Stomach (tissue), 9 donors: Measurements from ENCODE around the gene SLC2A10. TPM values are rescaled to one million over a fixed set of nuclear protein-coding genes. Genes with fewer than 3 reads are reported as not detected.
A peak's percentile ranks its signal among the peaks of the same experiment; 100 is the strongest.

Source experiments
- DNase-seq, 2 donors: peaks; one replicate each; pipeline versions ENCODE4 v3.0.0 to v3.0.0-alpha.2; 2013 to 2019
- H3K27ac ChIP-seq, 5 donors: fragments of 200-600 bp in 4 of 5; sonication (generic) in 4 of 5; one replicate each; pipeline ENCODE4 v1.5.1; 2013 to 2019; ENCODE audit warnings: mild to moderate bottlenecking in 1 of 5, moderate library complexity in 1 of 5
- H3K27me3 ChIP-seq, 3 donors: fragments of 200-600 bp; sonication (generic); one replicate each; pipeline ENCODE4 v1.5.1; 2017 to 2019; ENCODE audit warnings: mixed run types in 1 of 3
- H3K36me3 ChIP-seq, 4 donors: fragments of 200-600 bp; sonication (generic); 1 replicate in 3 of 4; 2 replicates in 1 of 4; pipeline ENCODE4 v1.5.1; 2016 to 2019
- H3K4me1 ChIP-seq, 4 donors: fragments of 200-600 bp; sonication (generic); one replicate each; pipeline ENCODE4 v1.5.1; 2016 to 2019
- H3K4me3 ChIP-seq, 4 donors: fragments of 200-600 bp; sonication (generic) in 3 of 4; one replicate each; pipeline ENCODE4 v1.5.1; 2016 to 2019; ENCODE audit warnings: mild to moderate bottlenecking in 1 of 4
- H3K9me3 ChIP-seq, 4 donors: fragments of 200-600 bp; sonication (generic); one replicate each; pipeline ENCODE4 v1.5.1; 2016 to 2019
- CTCF ChIP-seq, 7 experiments: fragments of 450-650 bp in 4 of 7; fragments of 200-600 bp in 3 of 7; sonication (generic) in 3 of 7; IDR thresholded peaks; one replicate each; pipeline ENCODE4 v1.5.1; 2016 to 2019; ENCODE audit warnings: antibody characterized with exemption in 7 of 7, control low read depth in 2 of 7, mild to moderate bottlenecking in 1 of 7
- EP300 ChIP-seq: sonication (generic); formaldehyde crosslinking; IDR thresholded peaks from one replicate; pipeline ENCODE4 v1.6.1; 2017; ENCODE audit warnings: antibody characterized with exemption
- POLR2A ChIP-seq, 4 donors: fragments of 450-650 bp; IDR thresholded peaks; one replicate each; pipeline ENCODE4 v1.6.1; 2016; ENCODE audit warnings: antibody characterized with exemption in 4 of 4, control low read depth in 2 of 4, mild to moderate bottlenecking in 1 of 4, moderate library complexity in 1 of 4
- POLR2AphosphoS5 ChIP-seq, 3 donors: sonication (generic); formaldehyde crosslinking; IDR thresholded peaks; one replicate each; pipeline ENCODE4 v1.6.1; 2016; ENCODE audit warnings: antibody characterized with exemption in 3 of 3
- WGBS, 5 donors: extraction: QIAGEN DNeasy Blood & Tissue Kit in 3 of 5; methylation state at CpG; one replicate each; pipeline versions ENCODE4 v1.1.5 to v1.1.7; 2013 to 2018; 5-methylcytosine and 5-hydroxymethylcytosine counted together
- intact Hi-C: fragments of 100-400 bp; cut with DNase I; formaldehyde crosslinking; loops from one replicate; pipeline ENCODE4 v1.15.1; 2023; ENCODE audit warnings: low total_unique reads
- polyA plus RNA-seq, 3 donors: library from polyadenylated mRNA; stranded (reverse); fragments of 200-250 nt; gene quantifications; one replicate each; pipeline ENCODE4 v1.2.3, GENCODE V29; 2013
- total RNA-seq, 5 donors: library from RNA; depleted of rRNA; stranded (reverse); fragments of >200 nt; gene quantifications; one replicate each; pipeline versions ENCODE4 v1.1.0 to v1.2.3, GENCODE V29; 2014 to 2016
- donor health status: healthy with polysubstance abuse.
- donor health status: Bipolar disorder and iron deficiency.
- donor health status: healthy.

Gene SLC2A10
- total and polyA plus RNA-seq, 8 donors = 8.5 to 66.1 (median 21.2) TPM

DNA sequence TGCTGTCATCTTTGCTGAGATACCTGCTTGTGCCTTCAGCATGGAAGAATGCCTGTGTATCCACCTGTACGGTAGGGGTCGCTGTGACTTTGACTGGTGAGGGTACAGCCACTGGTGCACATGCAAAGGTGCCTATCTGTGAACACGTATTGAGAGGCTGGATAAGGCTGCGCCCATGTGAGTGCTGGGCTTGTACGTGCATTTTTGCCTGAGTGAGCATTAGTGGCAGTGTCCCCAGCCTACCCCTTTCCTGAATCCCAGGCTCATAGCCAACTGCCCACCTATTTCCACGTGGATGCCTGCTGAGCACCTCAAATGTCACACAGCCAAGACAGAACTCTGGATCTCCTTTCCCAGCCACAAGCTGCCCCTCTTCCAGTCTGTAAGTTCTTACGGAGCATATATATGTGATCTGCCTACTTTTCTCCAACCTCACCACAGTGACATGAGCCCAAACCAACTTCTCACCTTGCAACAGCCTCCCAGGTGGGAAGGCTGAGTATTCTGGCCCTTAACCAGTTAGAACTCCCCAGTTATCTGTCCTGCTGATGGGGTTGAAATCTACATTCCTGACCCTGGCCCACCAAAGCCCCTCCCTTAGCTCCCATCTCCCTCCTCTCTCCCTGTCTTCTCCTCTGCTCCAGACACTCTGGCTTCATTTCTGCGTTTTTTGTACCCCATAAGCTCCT lies 1.1 kb upstream of the SLC2A10 start:
- Histone ChIP-seq H3K4me1 (peaks cover 5 to 47% (median 38%) of the 10 kb centered on the region in 4 donors), H3K9me3 (peaks cover 0 to 8% (median 2%) of the 10 kb centered on the region in 4 donors), H3K4me3 (no peak overlapping the region), H3K27me3 (peaks cover 0 to 4% (median 0%) of the 10 kb centered on the region in 3 donors), H3K27ac (peak overlapping the region; percentile 82 to 90 (median 85)), H3K36me3 (no peaks in the 10 kb centered on the region)
- DNase-seq = peak; percentile 65 to 92
- intact Hi-C loops = no loop called here
- TF ChIP-seq EP300 (no peak), POLR2A (IDR thresholded peaks at IDR 0.05) (no peak), POLR2AphosphoS5 (IDR thresholded peaks at IDR 0.05) (peak in 2 of 3 donors; percentile 39 to 53), CTCF (IDR thresholded peaks at IDR 0.05) (peak in 3 of 7 experiments; percentile 14 to 33 (median 17))
- 46 to 66% (median 53%) methylated on average over 3 to 8 of the region's 8 CpGs for WGBS, 5 donors

DNA sequence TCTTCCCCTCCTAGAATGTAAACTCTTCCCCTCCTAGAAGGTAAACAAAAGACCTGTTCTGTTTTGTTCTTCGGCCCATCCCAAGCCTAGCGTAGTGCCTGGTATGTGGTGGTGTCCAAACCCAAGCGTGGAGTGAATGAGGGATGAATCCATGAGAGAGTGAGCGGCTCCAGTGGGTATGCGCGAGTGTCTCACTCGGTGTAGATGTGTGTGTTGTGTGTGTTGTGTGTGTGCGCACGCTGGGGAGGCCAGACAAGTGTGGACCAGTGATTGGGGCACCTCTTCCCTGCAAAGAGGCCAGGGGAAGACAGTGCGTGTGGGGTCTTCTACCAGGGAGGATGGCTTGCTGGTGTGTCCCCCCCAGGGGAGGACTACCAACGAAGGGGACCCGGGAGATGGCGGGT lies 392 bp upstream of the SLC2A10 start:
- TF ChIP-seq POLR2A (IDR thresholded peaks at IDR 0.05) = no peak
- TF ChIP-seq EP300 = no peak
- peak in 1 of 3 donors; percentile 64 for TF ChIP-seq POLR2AphosphoS5 (IDR thresholded peaks at IDR 0.05)
- DNase-seq = peak; percentile 51 to 76
- WGBS, 5 donors = 26 to 50% (median 42%) methylated on average over 9 to 13 of the region's 13 CpGs
- intact Hi-C loops = no loop called here
- H3K4me1 ChIP-seq = peaks cover 5 to 55% (median 44%) of the 10 kb centered on the region in 4 donors
- peak overlapping the region; percentile 61 to 78 (median 67) for H3K4me3 ChIP-seq
- H3K9me3 ChIP-seq = peaks cover 0 to 8% (median 2%) of the 10 kb centered on the region in 4 donors
- peaks cover 0 to 4% (median 0%) of the 10 kb centered on the region in 3 donors for H3K27me3 ChIP-seq
- peak overlapping the region; percentile 85 to 92 (median 90) for H3K27ac ChIP-seq
- H3K36me3 ChIP-seq = no peaks in the 10 kb centered on the region

GRCh38 chr20:46710153-46710913 lies 884 bp downstream of the SLC2A10 start:
- Histone ChIP-seq H3K4me3 (peak overlapping the region; percentile 61 to 78 (median 67)), H3K27me3 (peaks cover 0 to 4% (median 0%) of the 10 kb centered on the region in 3 donors), H3K36me3 (no peaks in the 10 kb centered on the region), H3K9me3 (peaks cover 0 to 8% (median 2%) of the 10 kb centered on the region in 4 donors), H3K4me1 (peaks cover 13 to 68% (median 56%) of the 10 kb centered on the region in 4 donors), H3K27ac (peak overlapping the region; percentile 85 to 92 (median 90))
- DNase-seq = peak in 1 of 2 donors; percentile 44
- TF ChIP-seq EP300 (no peak), POLR2AphosphoS5 (IDR thresholded peaks at IDR 0.05) (no peak), POLR2A (IDR thresholded peaks at IDR 0.05) (no peak), CTCF (IDR thresholded peaks at IDR 0.05) (no peak)
- WGBS, 5 donors = 25 to 37% (median 29%) methylated on average over 22 of the region's 22 CpGs
- intact Hi-C loops = no loop called here

GRCh38 chr20:46712056-46712636 lies 2.7 kb downstream of the SLC2A10 start:
- H3K9me3 ChIP-seq = no peaks in the 10 kb centered on the region
- peaks cover 0 to 4% (median 0%) of the 10 kb centered on the region in 3 donors for H3K27me3 ChIP-seq
- peaks cover 16 to 72% (median 62%) of the 10 kb centered on the region in 4 donors for H3K4me1 ChIP-seq
- TF ChIP-seq EP300 (no peak), CTCF (IDR thresholded peaks at IDR 0.05) (no peak), POLR2AphosphoS5 (IDR thresholded peaks at IDR 0.05) (no peak), POLR2A (IDR thresholded peaks at IDR 0.05) (no peak)
- 62 to 85% (median 76%) methylated on average over 5 of the region's 5 CpGs for whole genome bisulfite sequencing, 5 donors
- intact Hi-C loops = no loop called here
- H3K4me3 ChIP-seq = no peak overlapping the region
- no peak overlapping the region for H3K27ac ChIP-seq
- no peak for DNase-seq
- H3K36me3 ChIP-seq = no peaks in the 10 kb centered on the region
